K562 (cell line): Measurements from ENCODE around the gene HSPE1. TPM values are rescaled to one million over a fixed set of nuclear protein-coding genes. Genes with fewer than 3 reads are reported as not detected.
A peak's percentile ranks its signal among the peaks of the same experiment; 100 is the strongest.

ENCODE experiments used
- CREBBP ChIP-seq: IDR thresholded peaks from one replicate; pipeline ENCODE4 v1.6.1; 2012; ENCODE audit warnings: low read depth, mild to moderate bottlenecking, control low read depth, inconsistent platforms, low read length
- JUN ChIP-seq, 2 experiments: sonication (generic) in 1 of 2; formaldehyde crosslinking in 1 of 2; IDR thresholded peaks; 2 replicates each; pipeline versions ENCODE4 v1.6.1 to v1.8.0; 2012 to 2022; ENCODE audit warnings: borderline replicate concordance in 2 of 2, mild to moderate bottlenecking in 2 of 2, improper control_type of control experiment in 1 of 2, low read depth in 1 of 2, low read length in 1 of 2, missing genetic modification reagents in 1 of 2
- KAT2B ChIP-seq: IDR thresholded peaks from one replicate; pipeline ENCODE4 v1.6.1; 2012; ENCODE audit warnings: low read depth, mild to moderate bottlenecking, control low read depth, inconsistent platforms, low read length, moderate library complexity
- MAFK ChIP-seq: IDR thresholded peaks from 2 replicates; pipeline ENCODE4 v1.6.1; 2011; ENCODE audit warnings: low read length, improper control_type of control experiment
- MTA3 ChIP-seq: fragments of 450-650 bp; formaldehyde crosslinking; IDR thresholded peaks from 2 replicates; pipeline ENCODE4 v1.6.1; 2017; ENCODE audit warnings: mild to moderate bottlenecking, borderline replicate concordance
- NR2C2 ChIP-seq, 2 experiments: fragments of 200-800 bp in 1 of 2; sonication (Bioruptor generic) in 1 of 2; sonication (generic) in 1 of 2; formaldehyde crosslinking in 1 of 2; IDR thresholded peaks; 2 replicates each; pipeline versions ENCODE4 v1.6.1 to v1.8.0; 2016 to 2022; ENCODE audit warnings: mild to moderate bottlenecking in 1 of 2, missing compliant biosample characterization in 1 of 2, missing genetic modification characterization in 1 of 2, missing genetic modification reagents in 1 of 2
- PHF20 ChIP-seq: fragments of 450-650 bp; IDR thresholded peaks from 2 replicates; pipeline ENCODE4 v1.6.1; 2018; ENCODE audit not compliant: partially characterized antibody
- RB1 ChIP-seq: fragments of 450-650 bp; IDR thresholded peaks from 2 replicates; pipeline ENCODE4 v1.6.1; 2017; ENCODE audit warnings: low read depth, mild to moderate bottlenecking
- RCOR1 ChIP-seq, 2 experiments: IDR thresholded peaks; 2 replicates each; pipeline ENCODE4 v1.6.1; 2012; ENCODE audit warnings: low read depth in 2 of 2, low read length in 2 of 2, borderline replicate concordance in 1 of 2, improper control_type of control experiment in 1 of 2
- SREBF2 ChIP-seq: sonication (generic); formaldehyde crosslinking; IDR thresholded peaks from 2 replicates; pipeline ENCODE4 v1.4.0; 2020; ENCODE audit warnings: mild to moderate bottlenecking, missing genetic modification reagents
- SRSF9 ChIP-seq: fragments of 200-400 bp; formaldehyde crosslinking; IDR thresholded peaks from 2 replicates; pipeline ENCODE4 v1.6.1; 2017; ENCODE audit warnings: low read depth, low read length, borderline replicate concordance
- ZNF766 ChIP-seq: fragments of 200-800 bp; sonication (Bioruptor generic); conservative IDR thresholded peaks from 2 replicates; pipeline ENCODE4 v1.6.1; 2016; ENCODE audit warnings: missing genetic modification characterization, missing compliant biosample characterization
- polyA plus RNA-seq, 8 experiments: library from polyadenylated mRNA; depleted of rRNA in 4 of 8; stranded (reverse) in 5 of 8; unstranded in 3 of 8; fragments of >200 nt; fragmentation: Nextera tagmentation in 2 of 8; fragmentation: Illumina TruSeq in 1 of 8; extraction: Ambion mirVana in 2 of 8; extraction: Trizol in 1 of 8; gene quantifications; 2 replicates each; pipeline versions ENCODE4 v1.2.1 to v1.2.3, GENCODE V29; 2011 to 2014; ENCODE audit warnings: inconsistent platforms in 1 of 8, missing spikeins in 1 of 8
- total RNA-seq, 7 experiments: library from RNA; depleted of rRNA in 6 of 7; stranded (reverse); fragments of >200 nt in 6 of 7; fragmentation: Illumina TruSeq in 2 of 7; extraction: Trizol in 2 of 7; gene quantifications; 2 replicates each; pipeline versions ENCODE4 v1.2.1 to v1.2.3, GENCODE V29; 2011 to 2021; ENCODE audit warnings: low replicate concordance in 1 of 7
- TF ChIP-seq, protein P1 (sequence below): sonication (generic); IDR thresholded peaks from 2 replicates; pipeline ENCODE4 v1.6.1; 2016
- TF ChIP-seq, protein P2 (sequence below): IDR thresholded peaks from 2 replicates; pipeline ENCODE4 v1.6.1; 2012; ENCODE audit warnings: low read depth, low read length, improper control_type of control experiment, borderline replicate concordance
- TF ChIP-seq, protein P3 (sequence below): fragments of 450-650 bp; IDR thresholded peaks from 2 replicates; pipeline ENCODE4 v1.6.1; 2018; ENCODE audit not compliant: partially characterized antibody
- TF ChIP-seq, protein P4 (sequence below): fragments of 450-650 bp; formaldehyde crosslinking; IDR thresholded peaks from 2 replicates; pipeline ENCODE4 v1.4.0; 2022; ENCODE audit warnings: mild to moderate bottlenecking, moderate library complexity
- TF ChIP-seq, protein P5 (sequence below): fragments of 450-650 bp; formaldehyde crosslinking; IDR thresholded peaks from 2 replicates; pipeline ENCODE4 v1.4.0; 2020; ENCODE audit warnings: mild to moderate bottlenecking, moderate library complexity

Gene HSPE1
- total and polyA plus RNA-seq, 9 of the 15 experiments (the other 6 are each of a cell fraction or from before 2014, with no cell fraction given), result 223 to 1,007 (median 612) TPM

DNA sequence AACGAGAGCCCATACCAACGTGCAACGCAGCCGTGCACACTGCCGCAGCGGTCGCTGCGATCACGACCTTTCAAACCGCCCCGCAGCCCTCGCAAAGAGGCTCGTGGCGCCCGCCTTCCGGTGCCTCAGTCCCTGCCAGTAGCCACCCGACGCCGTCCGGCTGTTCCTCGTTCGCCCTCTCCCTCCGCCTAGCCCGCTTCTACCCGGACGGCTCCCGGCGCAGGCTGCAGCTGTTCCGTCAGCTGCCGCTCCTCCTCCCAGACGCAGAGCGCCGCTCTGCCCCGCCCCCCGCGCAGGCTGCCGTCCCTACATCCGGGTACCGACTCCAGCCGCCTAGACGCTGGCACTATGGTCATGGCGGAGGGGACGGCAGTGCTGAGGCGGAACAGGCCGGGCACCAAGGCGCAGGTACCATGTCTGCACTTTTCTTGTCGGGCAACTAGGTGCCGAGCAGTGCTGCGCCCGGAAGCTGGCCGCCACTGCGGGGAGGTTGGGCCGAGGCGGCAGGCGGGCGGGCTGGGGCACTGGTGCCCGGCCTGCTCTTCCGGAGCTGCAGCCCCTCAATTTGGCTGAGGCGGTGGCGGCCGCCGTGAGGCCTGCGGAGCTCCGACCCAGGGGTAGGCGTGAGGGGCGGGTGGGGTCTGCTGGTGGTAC lies 15.7 kb downstream of the HSPE1 start, which contains the start of gene MOB4 (continued):
- peak; percentile 65; the same call in 1 of the 2 replicates for TF ChIP-seq ZNF766
- peak; percentile 64 for TF ChIP-seq RB1
- TF ChIP-seq, protein P1, sequence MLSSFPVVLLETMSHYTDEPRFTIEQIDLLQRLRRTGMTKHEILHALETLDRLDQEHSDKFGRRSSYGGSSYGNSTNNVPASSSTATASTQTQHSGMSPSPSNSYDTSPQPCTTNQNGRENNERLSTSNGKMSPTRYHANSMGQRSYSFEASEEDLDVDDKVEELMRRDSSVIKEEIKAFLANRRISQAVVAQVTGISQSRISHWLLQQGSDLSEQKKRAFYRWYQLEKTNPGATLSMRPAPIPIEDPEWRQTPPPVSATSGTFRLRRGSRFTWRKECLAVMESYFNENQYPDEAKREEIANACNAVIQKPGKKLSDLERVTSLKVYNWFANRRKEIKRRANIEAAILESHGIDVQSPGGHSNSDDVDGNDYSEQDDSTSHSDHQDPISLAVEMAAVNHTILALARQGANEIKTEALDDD, result no peak; the same call in 1 of the 2 replicates
- no peak for TF ChIP-seq NR2C2 (CRISPR knock-in tag; IDR thresholded peaks at IDR 0.05)
- TF ChIP-seq NR2C2 (tag; IDR thresholded peaks at IDR 0.05), result peak; percentile 78
- TF ChIP-seq, protein P2, sequence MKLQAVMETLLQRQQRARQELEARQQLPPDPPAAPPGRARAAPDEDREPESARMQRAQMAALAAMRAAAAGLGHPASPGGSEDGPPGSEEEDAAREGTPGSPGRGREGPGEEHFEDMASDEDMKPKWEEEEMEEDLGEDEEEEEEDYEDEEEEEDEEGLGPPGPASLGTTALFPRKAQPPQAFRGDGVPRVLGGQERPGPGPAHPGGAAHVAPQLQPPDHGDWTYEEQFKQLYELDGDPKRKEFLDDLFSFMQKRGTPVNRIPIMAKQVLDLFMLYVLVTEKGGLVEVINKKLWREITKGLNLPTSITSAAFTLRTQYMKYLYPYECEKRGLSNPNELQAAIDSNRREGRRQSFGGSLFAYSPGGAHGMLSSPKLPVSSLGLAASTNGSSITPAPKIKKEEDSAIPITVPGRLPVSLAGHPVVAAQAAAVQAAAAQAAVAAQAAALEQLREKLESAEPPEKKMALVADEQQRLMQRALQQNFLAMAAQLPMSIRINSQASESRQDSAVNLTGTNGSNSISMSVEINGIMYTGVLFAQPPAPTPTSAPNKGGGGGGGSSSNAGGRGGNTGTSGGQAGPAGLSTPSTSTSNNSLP, result no peak
- TF ChIP-seq, protein P3, sequence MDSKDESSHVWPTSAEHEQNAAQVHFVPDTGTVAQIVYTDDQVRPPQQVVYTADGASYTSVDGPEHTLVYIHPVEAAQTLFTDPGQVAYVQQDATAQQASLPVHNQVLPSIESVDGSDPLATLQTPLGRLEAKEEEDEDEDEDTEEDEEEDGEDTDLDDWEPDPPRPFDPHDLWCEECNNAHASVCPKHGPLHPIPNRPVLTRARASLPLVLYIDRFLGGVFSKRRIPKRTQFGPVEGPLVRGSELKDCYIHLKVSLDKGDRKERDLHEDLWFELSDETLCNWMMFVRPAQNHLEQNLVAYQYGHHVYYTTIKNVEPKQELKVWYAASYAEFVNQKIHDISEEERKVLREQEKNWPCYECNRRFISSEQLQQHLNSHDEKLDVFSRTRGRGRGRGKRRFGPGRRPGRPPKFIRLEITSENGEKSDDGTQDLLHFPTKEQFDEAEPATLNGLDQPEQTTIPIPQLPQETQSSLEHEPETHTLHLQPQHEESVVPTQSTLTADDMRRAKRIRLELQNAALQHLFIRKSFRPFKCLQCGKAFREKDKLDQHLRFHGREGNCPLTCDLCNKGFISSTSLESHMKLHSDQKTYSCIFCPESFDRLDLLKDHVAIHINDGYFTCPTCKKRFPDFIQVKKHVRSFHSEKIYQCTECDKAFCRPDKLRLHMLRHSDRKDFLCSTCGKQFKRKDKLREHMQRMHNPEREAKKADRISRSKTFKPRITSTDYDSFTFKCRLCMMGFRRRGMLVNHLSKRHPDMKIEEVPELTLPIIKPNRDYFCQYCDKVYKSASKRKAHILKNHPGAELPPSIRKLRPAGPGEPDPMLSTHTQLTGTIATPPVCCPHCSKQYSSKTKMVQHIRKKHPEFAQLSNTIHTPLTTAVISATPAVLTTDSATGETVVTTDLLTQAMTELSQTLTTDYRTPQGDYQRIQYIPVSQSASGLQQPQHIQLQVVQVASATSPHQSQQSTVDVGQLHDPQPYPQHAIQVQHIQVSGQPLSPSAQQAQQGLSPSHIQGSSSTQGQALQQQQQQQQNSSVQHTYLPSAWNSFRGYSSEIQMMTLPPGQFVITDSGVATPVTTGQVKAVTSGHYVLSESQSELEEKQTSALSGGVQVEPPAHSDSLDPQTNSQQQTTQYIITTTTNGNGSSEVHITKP, result peak; percentile 79
- TF ChIP-seq JUN (IDR thresholded peaks at IDR 0.05; ENCODE audit: borderline replicate concordance, low read depth, low read length), result 0 out of 2 replicates have a peak, but pooled peaks have one; percentile 40
- TF ChIP-seq JUN (CRISPR knock-in tag; IDR thresholded peaks at IDR 0.05; ENCODE audit: borderline replicate concordance), result no peak
- peak in 1 of 2 experiments; percentile 54; a peak in 2 of 4 replicates for TF ChIP-seq RCOR1 (IDR thresholded peaks at IDR 0.05; ENCODE audit: borderline replicate concordance in 1 of 2, low read depth in 2 of 2, low read length in 2 of 2)
- TF ChIP-seq SRSF9, result no peak
- no peak for TF ChIP-seq CREBBP
- TF ChIP-seq, protein P4, sequence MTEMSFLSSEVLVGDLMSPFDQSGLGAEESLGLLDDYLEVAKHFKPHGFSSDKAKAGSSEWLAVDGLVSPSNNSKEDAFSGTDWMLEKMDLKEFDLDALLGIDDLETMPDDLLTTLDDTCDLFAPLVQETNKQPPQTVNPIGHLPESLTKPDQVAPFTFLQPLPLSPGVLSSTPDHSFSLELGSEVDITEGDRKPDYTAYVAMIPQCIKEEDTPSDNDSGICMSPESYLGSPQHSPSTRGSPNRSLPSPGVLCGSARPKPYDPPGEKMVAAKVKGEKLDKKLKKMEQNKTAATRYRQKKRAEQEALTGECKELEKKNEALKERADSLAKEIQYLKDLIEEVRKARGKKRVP (CRISPR knock-in tag), result no peak
- TF ChIP-seq KAT2B, result no peak
- no peak for TF ChIP-seq MAFK
- TF ChIP-seq SREBF2 (CRISPR knock-in tag), result no peak
- TF ChIP-seq, protein P5, sequence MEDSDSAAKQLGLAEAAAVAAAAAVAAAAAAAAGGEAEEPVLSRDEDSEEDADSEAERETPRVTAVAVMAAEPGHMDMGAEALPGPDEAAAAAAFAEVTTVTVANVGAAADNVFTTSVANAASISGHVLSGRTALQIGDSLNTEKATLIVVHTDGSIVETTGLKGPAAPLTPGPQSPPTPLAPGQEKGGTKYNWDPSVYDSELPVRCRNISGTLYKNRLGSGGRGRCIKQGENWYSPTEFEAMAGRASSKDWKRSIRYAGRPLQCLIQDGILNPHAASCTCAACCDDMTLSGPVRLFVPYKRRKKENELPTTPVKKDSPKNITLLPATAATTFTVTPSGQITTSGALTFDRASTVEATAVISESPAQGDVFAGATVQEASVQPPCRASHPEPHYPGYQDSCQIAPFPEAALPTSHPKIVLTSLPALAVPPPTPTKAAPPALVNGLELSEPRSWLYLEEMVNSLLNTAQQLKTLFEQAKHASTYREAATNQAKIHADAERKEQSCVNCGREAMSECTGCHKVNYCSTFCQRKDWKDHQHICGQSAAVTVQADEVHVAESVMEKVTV (CRISPR knock-in tag), result 0 out of 2 replicates have a peak, but pooled peaks have one; percentile 22
- peak; percentile 79; the same call in 1 of the 2 replicates for TF ChIP-seq MTA3
- peak; percentile 66 for TF ChIP-seq PHF20
